HepG2 (cell line): ENCODE measurements around the gene FHIT. TPM values are rescaled to one million over a fixed set of nuclear protein-coding genes. Genes with fewer than 3 reads are reported as not detected.

ENCODE experiments used
- CEBPB ChIP-seq: IDR thresholded peaks from 2 replicates; pipeline ENCODE4 v1.6.1; 2011; ENCODE audit warnings: low read depth, low read length, improper control_type of control experiment, borderline replicate concordance
- NCOA2 ChIP-seq: sonication (generic); formaldehyde crosslinking; IDR thresholded peaks from 2 replicates; pipeline ENCODE4 v1.8.0; 2022; ENCODE audit warnings: inconsistent platforms
- PAXIP1 ChIP-seq: sonication (generic); formaldehyde crosslinking; conservative IDR thresholded peaks from 2 replicates; pipeline ENCODE4 v1.4.0; 2020; ENCODE audit warnings: mild to moderate bottlenecking, missing genetic modification reagents, moderate library complexity
- TRAFD1 ChIP-seq: sonication (generic); formaldehyde crosslinking; IDR thresholded peaks from 2 replicates; pipeline ENCODE4 v1.5.1; 2020; ENCODE audit warnings: missing genetic modification reagents, mild to moderate bottlenecking, borderline replicate concordance
- ZBTB40 ChIP-seq, 2 experiments: fragments of 450-650 bp in 1 of 2; sonication (generic) in 1 of 2; formaldehyde crosslinking in 1 of 2; IDR thresholded peaks; 2 replicates each; pipeline versions ENCODE4 v1.6.1 to v1.8.0; 2016 to 2022; ENCODE audit warnings: antibody characterized with exemption in 1 of 2, mild to moderate bottlenecking in 1 of 2, missing genetic modification reagents in 1 of 2
- polyA plus RNA-seq, 8 experiments: library from polyadenylated mRNA; depleted of rRNA in 3 of 8; stranded (reverse) in 7 of 8; unstranded in 1 of 8; fragments of >200 nt; fragmentation: Illumina TruSeq in 4 of 8; extraction: Trizol in 4 of 8; gene quantifications; 2 replicates each; pipeline versions ENCODE4 v1.2.1 to v1.2.3, GENCODE V29; 2011 to 2016; ENCODE audit warnings: low read depth in 4 of 8, missing spikeins in 1 of 8, mixed read lengths in 1 of 8; ENCODE audit not compliant: insufficient read depth in 1 of 8
- total RNA-seq, 5 experiments: library from RNA; depleted of rRNA; stranded (reverse); fragments of >200 nt; fragmentation: Illumina TruSeq; extraction: Trizol; gene quantifications; 2 replicates each; pipeline ENCODE4 v1.2.3, GENCODE V29; 2016; ENCODE audit warnings: low read depth in 1 of 5

The FHIT gene
- total and polyA plus RNA-seq, 2 of the 13 experiments (the other 11 are each of a cell fraction or from before 2014, with no cell fraction given): 4.0 to 4.6 TPM

- TF ChIP-seq TRAFD1 (CRISPR knock-in tag): no peak
- TF ChIP-seq ZBTB40 (IDR thresholded peaks at IDR 0.05): no peak
- TF ChIP-seq ZBTB40 (CRISPR knock-in tag; IDR thresholded peaks at IDR 0.05): no peak
- no peak for TF ChIP-seq NCOA2 (CRISPR knock-in tag)
- TF ChIP-seq CEBPB: no peak
- no peak for TF ChIP-seq PAXIP1 (CRISPR knock-in tag)
Measured at GRCh38 chr3:59766200-59766872, 1484.9 kb downstream of the FHIT start (continued).
